H1 (cell line): ENCODE measurements around the gene SCAF1. TPM values are rescaled to one million over a fixed set of nuclear protein-coding genes. Genes with fewer than 3 reads are reported as not detected.

Experiments used
- CTCF ChIA-PET: fragments of 300-600 bp; sonication (Branson Sonifier 250); formaldehyde crosslinking; loops from one replicate; lab custom pipeline; 2021; ENCODE audit not compliant: partially characterized antibody; lab: Charles Lee
- POLR2A ChIA-PET: fragments of 300-600 bp; sonication (Branson Sonifier 250); formaldehyde crosslinking; loops from one replicate; lab custom pipeline; 2021; ENCODE audit warnings: inconsistent platforms; ENCODE audit not compliant: partially characterized antibody; lab: Charles Lee
- DNase-seq, 2 experiments: peaks; one replicate each; pipeline versions ENCODE4 v3.0.0 to v3.0.0-alpha.2; 2010 to 2022; ENCODE audit warnings: low spot score in 2 of 2, low read depth in 1 of 2, mixed read lengths in 1 of 2
- FAIRE-seq: peaks from 2 replicates; lab custom pipeline; 2011; peaks lifted over from hg19 to GRCh38; lab: Jason Lieb, UNC
- H2AFZ ChIP-seq: 2 replicates; pipeline ENCODE4 v1.8.1; 2012; ENCODE audit warnings: low read length, inconsistent platforms
- H2AK5ac ChIP-seq: 2 replicates; pipeline ENCODE4 v1.6.1; 2013; ENCODE audit warnings: low read depth, low read length
- H2BK120ac ChIP-seq: replicated peaks from 2 replicates; pipeline ENCODE3; 2013; ENCODE audit warnings: low read depth, low read length, inconsistent platforms
- H2BK12ac ChIP-seq: 2 replicates; pipeline ENCODE4 v1.6.1; 2013; ENCODE audit warnings: low read depth, low read length
- H2BK15ac ChIP-seq: 2 replicates; pipeline ENCODE4 v1.6.1; 2013; ENCODE audit warnings: low read length
- H2BK20ac ChIP-seq: 2 replicates; pipeline ENCODE4 v1.6.1; 2013; ENCODE audit warnings: low read length
- H2BK5ac ChIP-seq: 2 replicates; pipeline ENCODE4 v1.6.1; 2013; ENCODE audit warnings: low read depth, low read length
- H3K14ac ChIP-seq: 2 replicates; pipeline ENCODE4 v1.6.1; 2013; ENCODE audit warnings: inconsistent platforms; ENCODE audit not compliant: insufficient read length
- H3K18ac ChIP-seq: 2 replicates; pipeline ENCODE4 v1.6.1; 2013; ENCODE audit warnings: low read length; ENCODE audit errors: extremely low read depth
- H3K23ac ChIP-seq: 2 replicates; pipeline ENCODE4 v1.6.1; 2013; ENCODE audit warnings: inconsistent platforms; ENCODE audit not compliant: insufficient read length
- H3K23me2 ChIP-seq: 2 replicates; pipeline ENCODE4 v1.6.1; 2013; ENCODE audit warnings: low read depth, low read length
- H3K27ac ChIP-seq: 2 replicates; pipeline ENCODE4 v1.6.1; 2011; ENCODE audit warnings: low read depth, low read length, inconsistent platforms
- H3K27me3 ChIP-seq, 4 experiments: replicated peaks in 1 of 4; 1 replicate in 1 of 4; 2 replicates in 3 of 4; pipeline versions ENCODE4 v1.6.1 to v1.8.1; 2011 to 2013; ENCODE audit warnings: low read length in 3 of 4, mild to moderate bottlenecking in 3 of 4, inconsistent platforms in 2 of 4, mixed read lengths in 2 of 4, moderate library complexity in 1 of 4; ENCODE audit not compliant: control insufficient read depth in 3 of 4, insufficient read depth in 3 of 4; ENCODE audit errors: extremely low read depth in 1 of 4
- H3K36me3 ChIP-seq, 4 experiments: 2 replicates each; pipeline versions ENCODE4 v1.6.1 to v1.8.1; 2011 to 2013; ENCODE audit warnings: mild to moderate bottlenecking in 4 of 4, low read length in 3 of 4, moderate library complexity in 2 of 4, control low read depth in 1 of 4, inconsistent platforms in 1 of 4; ENCODE audit not compliant: insufficient read depth in 4 of 4, control insufficient read depth in 2 of 4
- H3K4ac ChIP-seq: replicated peaks from 2 replicates; pipeline ENCODE3; 2013; ENCODE audit warnings: low read length, low read depth, mixed read lengths, inconsistent platforms; ENCODE audit not compliant: insufficient read length
- H3K4me1 ChIP-seq, 4 experiments: replicated peaks in 1 of 4; 1 replicate in 1 of 4; 2 replicates in 3 of 4; pipeline versions ENCODE4 v1.6.1 to v1.8.1; 2011 to 2013; ENCODE audit warnings: low read length in 3 of 4, inconsistent platforms in 2 of 4, mixed read lengths in 1 of 4; ENCODE audit not compliant: insufficient read depth in 4 of 4, control insufficient read depth in 3 of 4
- H3K4me2 ChIP-seq, 2 experiments: 2 replicates each; pipeline versions ENCODE4 v1.6.1 to v1.8.1; 2011 to 2013; ENCODE audit warnings: low read depth in 2 of 2, low read length in 2 of 2, control low read depth in 1 of 2, inconsistent platforms in 1 of 2, mild to moderate bottlenecking in 1 of 2; ENCODE audit not compliant: insufficient read depth in 1 of 2
- H3K4me3 ChIP-seq, 4 experiments: fragments of 200-600, 300-600 bp in 1 of 4; sonication (generic), shearing (Covaris generic), sonication (Bioruptor Twin) in 1 of 4; 2 replicates each; pipeline versions ENCODE4 v1.5.1 to v1.8.1; 2011 to 2016; ENCODE audit warnings: low read length in 4 of 4, low read depth in 3 of 4, control low read depth in 2 of 4, inconsistent platforms in 2 of 4, mild to moderate bottlenecking in 2 of 4, mixed read lengths in 1 of 4, moderate library complexity in 1 of 4; ENCODE audit not compliant: insufficient read depth in 2 of 4; ENCODE audit errors: extremely low read depth in 1 of 4
- H3K56ac ChIP-seq: replicated peaks from 2 replicates; pipeline ENCODE3; 2013; ENCODE audit warnings: low read depth, mild to moderate bottlenecking, mixed read lengths, low read length, inconsistent platforms; ENCODE audit not compliant: insufficient read length
- H3K79me1 ChIP-seq: 2 replicates; pipeline ENCODE4 v1.6.1; 2013; ENCODE audit warnings: low read depth, low read length, control low read depth
- H3K79me2 ChIP-seq, 2 experiments: 2 replicates each; pipeline versions ENCODE4 v1.6.1 to v1.8.1; 2012 to 2013; ENCODE audit warnings: low read length in 2 of 2, mild to moderate bottlenecking in 2 of 2, inconsistent platforms in 1 of 2; ENCODE audit not compliant: insufficient read depth in 2 of 2, control insufficient read depth in 1 of 2
- H3K9ac ChIP-seq, 4 experiments: replicated peaks in 1 of 4; 1 replicate in 1 of 4; 2 replicates in 3 of 4; pipeline versions ENCODE4 v1.6.1 to v1.8.1; 2011 to 2013; ENCODE audit warnings: low read depth in 3 of 4, low read length in 3 of 4, control low read depth in 2 of 4, mild to moderate bottlenecking in 2 of 4, moderate library complexity in 2 of 4, inconsistent platforms in 1 of 4; ENCODE audit errors: extremely low read depth in 1 of 4
- H3K9me3 ChIP-seq, 2 experiments: 2 replicates each; pipeline versions ENCODE4 v1.6.1 to v1.8.1; 2012 to 2013; ENCODE audit warnings: mild to moderate bottlenecking in 2 of 2, moderate library complexity in 2 of 2, control low read depth in 1 of 2, inconsistent platforms in 1 of 2, low read depth in 1 of 2, low read length in 1 of 2, mixed read lengths in 1 of 2; ENCODE audit not compliant: insufficient read depth in 2 of 2
- H4K20me1 ChIP-seq, 2 experiments: replicated peaks in 1 of 2; 2 replicates each; pipeline versions ENCODE3 to v1.8.1; 2011 to 2013; ENCODE audit warnings: inconsistent platforms in 2 of 2, low read length in 2 of 2, mild to moderate bottlenecking in 1 of 2; ENCODE audit not compliant: insufficient read depth in 2 of 2, control insufficient read depth in 1 of 2
- H4K5ac ChIP-seq: 2 replicates; pipeline ENCODE4 v1.6.1; 2013; ENCODE audit warnings: low read length, low read depth, mixed read lengths, inconsistent platforms; ENCODE audit not compliant: insufficient read length
- H4K8ac ChIP-seq: 2 replicates; pipeline ENCODE4 v1.8.0; 2013; ENCODE audit warnings: mild to moderate bottlenecking, moderate library complexity, low read length, inconsistent platforms; ENCODE audit not compliant: insufficient read depth; ENCODE audit errors: extremely low read depth
- H4K91ac ChIP-seq: replicated peaks from 2 replicates; pipeline ENCODE3; 2013; ENCODE audit warnings: low read length, mixed read lengths, inconsistent platforms; ENCODE audit not compliant: insufficient read length
- ASH2L ChIP-seq: fragments of 200-600, 300-600 bp; sonication (generic); IDR thresholded peaks from one replicate; pipeline ENCODE4 v1.7.1; 2017; ENCODE audit warnings: low read length
- BACH1 ChIP-seq: IDR thresholded peaks from 2 replicates; pipeline ENCODE4 v1.6.1; 2012; ENCODE audit warnings: low read length, improper control_type of control experiment
- BRCA1 ChIP-seq: IDR thresholded peaks from 2 replicates; pipeline ENCODE4 v1.6.1; 2012; ENCODE audit warnings: low read depth, low read length, improper control_type of control experiment
- CBX8 ChIP-seq: fragments of 300-800, 300-1000 bp; sonication (generic); IDR thresholded peaks from 2 replicates; pipeline ENCODE4 v1.7.1; 2016; ENCODE audit warnings: low read depth, low read length, borderline replicate concordance
- CTBP2 ChIP-seq: IDR thresholded peaks from 2 replicates; pipeline ENCODE4 v1.7.0; 2011; ENCODE audit warnings: borderline replicate concordance, mild to moderate bottlenecking, moderate library complexity, mixed read lengths, low read length; ENCODE audit not compliant: insufficient read depth, insufficient read length
- KDM1A ChIP-seq: fragments of 200-600, 300-600 bp; sonication (generic); IDR thresholded peaks from 2 replicates; pipeline ENCODE4 v1.7.1; 2016; ENCODE audit warnings: mild to moderate bottlenecking, low read length, borderline replicate concordance
- MAFK ChIP-seq: IDR thresholded peaks from 2 replicates; pipeline ENCODE4 v1.6.1; 2012; ENCODE audit warnings: low read depth, mild to moderate bottlenecking, improper control_type of control experiment, low read length
- NANOG ChIP-seq: IDR thresholded peaks from 2 replicates; pipeline ENCODE4 v1.6.1; 2011; ENCODE audit warnings: low read length, low read depth, mild to moderate bottlenecking, inconsistent platforms; ENCODE audit not compliant: insufficient read depth, poor library complexity, severe bottlenecking
- POLR2A ChIP-seq, 2 experiments: IDR thresholded peaks; 1 replicate in 1 of 2; 2 replicates in 1 of 2; pipeline ENCODE4 v1.6.1; 2011; ENCODE audit warnings: low read depth in 2 of 2, low read length in 2 of 2, mild to moderate bottlenecking in 2 of 2; ENCODE audit errors: control extremely low read depth in 1 of 2
- SP4 ChIP-seq: IDR thresholded peaks from 2 replicates; pipeline ENCODE4 v1.6.1; 2012; ENCODE audit warnings: low read length, inconsistent platforms
- TCF12 ChIP-seq: IDR thresholded peaks from 2 replicates; pipeline ENCODE4 v1.6.1; 2011; ENCODE audit warnings: low read depth, mild to moderate bottlenecking, low read length
- YY1 ChIP-seq: IDR thresholded peaks from 2 replicates; pipeline ENCODE4 v1.6.1; 2011; ENCODE audit warnings: low read depth, mild to moderate bottlenecking, low read length
- ZNF274 ChIP-seq: IDR thresholded peaks from 2 replicates; pipeline ENCODE4 v1.7.0; 2012; ENCODE audit warnings: low read length, borderline replicate concordance; ENCODE audit errors: extremely low read depth
- WGBS, 2 experiments: shearing (Covaris generic) in 1 of 2; methylation state at CpG; one replicate each; pipeline versions ENCODE4 v1.1.6 to v1.1.7; 2013 to 2015; ENCODE audit warnings: low lambda C conversion rate in 2 of 2, mixed read lengths in 2 of 2, inconsistent platforms in 1 of 2, low coverage in 1 of 2, missing lambda C conversion rate in 1 of 2; ENCODE audit not compliant: insufficient replicate concordance in 2 of 2, insufficient coverage in 1 of 2, insufficient read length in 1 of 2; ENCODE audit errors: extremely low coverage in 1 of 2, missing lambda C conversion rate in 1 of 2; 5-methylcytosine and 5-hydroxymethylcytosine counted together
- polyA plus RNA-seq, 7 experiments: library from polyadenylated mRNA; depleted of rRNA in 3 of 7; stranded (reverse) in 5 of 7; unstranded in 2 of 7; fragments of >200 nt in 5 of 7; fragments of 200-250 nt in 2 of 7; gene quantifications; 1 replicate in 5 of 7; 2 replicates in 1 of 7; 4 replicates in 1 of 7; pipeline versions ENCODE4 v1.2.1 to v1.2.3, GENCODE V29; 2011 to 2013; ENCODE audit warnings: missing spikeins in 2 of 7, mixed read lengths in 2 of 7
- total RNA-seq: library from RNA; stranded (reverse); fragmentation: NEBNext Ultra II Directional; extraction: Animal tissue kit (Norgen Biotek cat#: 25700); gene quantifications from 2 replicates; pipeline ENCODE4 v1.2.1, GENCODE V29; 2021

SCAF1 gene
- total and polyA plus RNA-seq, 2 of the 8 experiments (the other 6 are each of a cell fraction or from before 2014, with no cell fraction given) = 9.7 to 81.7 TPM

DNA sequence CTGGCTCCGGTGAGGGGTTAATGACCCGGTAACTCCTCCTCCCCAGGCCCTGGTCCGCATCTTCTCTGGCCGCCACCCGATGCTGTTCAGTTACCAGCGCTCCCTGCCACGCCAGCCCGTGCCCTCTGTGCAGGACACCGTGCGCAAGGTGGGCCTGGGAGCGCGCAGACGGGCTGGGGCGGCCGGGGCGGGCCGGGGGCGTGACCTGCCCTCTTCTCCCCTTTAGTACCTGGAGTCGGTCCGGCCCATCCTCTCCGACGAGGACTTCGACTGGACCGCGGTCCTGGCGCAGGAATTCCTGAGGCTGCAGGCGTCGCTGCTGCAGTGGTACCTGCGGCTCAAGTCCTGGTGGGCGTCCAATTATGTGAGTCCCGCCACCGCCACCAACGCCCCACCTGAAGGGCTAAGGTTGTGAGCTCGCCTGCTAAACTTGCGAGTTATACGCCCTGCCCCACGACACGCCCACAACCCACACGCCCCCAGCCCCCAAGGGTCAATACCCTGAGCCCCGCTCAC, 59.3 kb downstream of the SCAF1 start:
- no peak overlapping the region for H3K9ac ChIP-seq
- ChIA-PET CTCF (no interaction called here), POLR2A (interaction anchor here (0.5 to 1.9 kb wide), 3 partner anchors 11 to 127 kb away, joined by 3 to 8 read pairs (median 4); partner anchors contain the start of gene CPT1C)
- no peak overlapping the region for H3K4me2 ChIP-seq
- H2BK12ac ChIP-seq = no peak overlapping the region
- peaks cover 13 to 29% (median 23%) of the 10 kb centered on the region in 4 experiments for H3K36me3 ChIP-seq
- no peak overlapping the region for H2AK5ac ChIP-seq
- H3K4me1 ChIP-seq = no peaks in the 10 kb centered on the region
- no peak overlapping the region for H4K8ac ChIP-seq
- no peak overlapping the region for H3K56ac ChIP-seq
- no peak overlapping the region for H3K18ac ChIP-seq
- no peak overlapping the region for H4K91ac ChIP-seq
- H3K23ac ChIP-seq = no peak overlapping the region
- no peak overlapping the region for H3K14ac ChIP-seq
- no peaks in the 10 kb centered on the region for H3K23me2 ChIP-seq
- WGBS, 2 experiments = 94% methylated on average over 35 of the region's 40 CpGs; no CpG with 5 or more reads in 1 of the 2 experiments
- no peaks in the 10 kb centered on the region for H3K27me3 ChIP-seq
- no peak overlapping the region for H3K27ac ChIP-seq
- no peak overlapping the region for H4K5ac ChIP-seq
- peaks cover 0 to 1% of the 10 kb centered on the region in 2 experiments for H4K20me1 ChIP-seq
- DNase-seq = no peak
- H3K79me1 ChIP-seq = no peaks in the 10 kb centered on the region
- H3K4me3 ChIP-seq = no peak overlapping the region
- H2BK20ac ChIP-seq = no peak overlapping the region
- H3K9me3 ChIP-seq = no peaks in the 10 kb centered on the region
- H2BK5ac ChIP-seq = no peak overlapping the region
- no peak overlapping the region for H2AFZ ChIP-seq
- H2BK15ac ChIP-seq = no peak overlapping the region
- H3K4ac ChIP-seq = no peak overlapping the region
- no peak overlapping the region for H2BK120ac ChIP-seq
- TF ChIP-seq BACH1 (no peak), SP4 (no peak), BRCA1 (no peak), CTBP2 (no peak), ZNF274 (no peak), ASH2L (no peak), CBX8 (no peak), KDM1A (no peak), YY1 (no peak), POLR2A (IDR thresholded peaks at IDR 0.05; ENCODE audit: control extremely low read depth in 1 of 2, low read depth in 2 of 2, low read length in 2 of 2) (no peak), MAFK (no peak), TCF12 (no peak), NANOG (no peak)
- TF ChIP-seq, all 59 proteins: peak for 0
- H3K79me2 ChIP-seq = no peaks in the 10 kb centered on the region; a peak in 1 of 4 replicates
- FAIRE-seq = no peak
